HL-60 (cell line): ENCODE measurements around the gene USP14.

Experiments used
- TF ChIP-seq, protein P1 (sequence below): IDR thresholded peaks from one replicate; pipeline ENCODE4 v1.5.1; 2011; ENCODE audit warnings: low read length, control low read depth, inconsistent platforms; ENCODE audit not compliant: insufficient read depth
- TF ChIP-seq, protein P2 (sequence below): IDR thresholded peaks from 2 replicates; pipeline ENCODE4 v1.6.1; 2012; ENCODE audit warnings: low read depth; ENCODE audit not compliant: insufficient replicate concordance

DNA sequence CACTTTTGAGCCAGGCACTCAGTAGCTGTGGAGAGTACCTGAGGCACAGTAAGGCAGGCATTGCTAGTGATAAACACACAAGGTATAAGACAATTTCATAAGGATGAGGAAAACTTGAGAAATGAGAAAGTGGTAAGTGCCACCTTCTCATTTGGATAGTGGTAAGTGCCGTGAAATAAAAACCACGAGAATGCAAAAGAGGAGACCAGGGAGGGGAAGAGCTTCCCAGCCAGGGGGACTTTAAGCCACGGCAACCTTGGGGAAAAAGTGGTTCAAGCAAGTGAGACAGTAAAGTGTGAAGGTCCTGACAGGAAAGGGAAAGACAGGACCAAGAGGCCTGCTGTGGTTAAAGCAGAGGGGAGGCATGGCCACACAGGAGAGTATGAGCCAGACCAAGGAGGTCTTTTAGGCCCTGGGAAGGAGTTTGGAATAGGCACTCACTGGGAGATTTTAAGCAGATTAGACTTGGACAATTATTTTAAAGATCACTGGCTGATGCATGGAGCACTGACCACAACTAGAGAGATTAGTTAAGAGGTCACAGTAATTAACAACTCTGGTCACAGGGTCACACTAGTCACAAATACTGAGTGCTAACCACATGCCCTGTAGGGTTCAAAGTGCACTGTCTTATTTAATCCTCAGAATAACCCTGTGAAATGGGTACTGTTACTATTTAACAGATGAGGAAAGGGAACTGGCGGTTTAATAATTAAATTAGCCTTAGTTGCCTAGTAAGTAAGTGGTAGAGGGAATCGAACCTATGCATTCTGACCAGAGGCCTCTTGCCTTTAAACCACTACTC lies 59.4 kb downstream of the USP14 start:
- TF ChIP-seq, protein P1, sequence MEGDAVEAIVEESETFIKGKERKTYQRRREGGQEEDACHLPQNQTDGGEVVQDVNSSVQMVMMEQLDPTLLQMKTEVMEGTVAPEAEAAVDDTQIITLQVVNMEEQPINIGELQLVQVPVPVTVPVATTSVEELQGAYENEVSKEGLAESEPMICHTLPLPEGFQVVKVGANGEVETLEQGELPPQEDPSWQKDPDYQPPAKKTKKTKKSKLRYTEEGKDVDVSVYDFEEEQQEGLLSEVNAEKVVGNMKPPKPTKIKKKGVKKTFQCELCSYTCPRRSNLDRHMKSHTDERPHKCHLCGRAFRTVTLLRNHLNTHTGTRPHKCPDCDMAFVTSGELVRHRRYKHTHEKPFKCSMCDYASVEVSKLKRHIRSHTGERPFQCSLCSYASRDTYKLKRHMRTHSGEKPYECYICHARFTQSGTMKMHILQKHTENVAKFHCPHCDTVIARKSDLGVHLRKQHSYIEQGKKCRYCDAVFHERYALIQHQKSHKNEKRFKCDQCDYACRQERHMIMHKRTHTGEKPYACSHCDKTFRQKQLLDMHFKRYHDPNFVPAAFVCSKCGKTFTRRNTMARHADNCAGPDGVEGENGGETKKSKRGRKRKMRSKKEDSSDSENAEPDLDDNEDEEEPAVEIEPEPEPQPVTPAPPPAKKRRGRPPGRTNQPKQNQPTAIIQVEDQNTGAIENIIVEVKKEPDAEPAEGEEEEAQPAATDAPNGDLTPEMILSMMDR: no peak
- TF ChIP-seq, protein P2, sequence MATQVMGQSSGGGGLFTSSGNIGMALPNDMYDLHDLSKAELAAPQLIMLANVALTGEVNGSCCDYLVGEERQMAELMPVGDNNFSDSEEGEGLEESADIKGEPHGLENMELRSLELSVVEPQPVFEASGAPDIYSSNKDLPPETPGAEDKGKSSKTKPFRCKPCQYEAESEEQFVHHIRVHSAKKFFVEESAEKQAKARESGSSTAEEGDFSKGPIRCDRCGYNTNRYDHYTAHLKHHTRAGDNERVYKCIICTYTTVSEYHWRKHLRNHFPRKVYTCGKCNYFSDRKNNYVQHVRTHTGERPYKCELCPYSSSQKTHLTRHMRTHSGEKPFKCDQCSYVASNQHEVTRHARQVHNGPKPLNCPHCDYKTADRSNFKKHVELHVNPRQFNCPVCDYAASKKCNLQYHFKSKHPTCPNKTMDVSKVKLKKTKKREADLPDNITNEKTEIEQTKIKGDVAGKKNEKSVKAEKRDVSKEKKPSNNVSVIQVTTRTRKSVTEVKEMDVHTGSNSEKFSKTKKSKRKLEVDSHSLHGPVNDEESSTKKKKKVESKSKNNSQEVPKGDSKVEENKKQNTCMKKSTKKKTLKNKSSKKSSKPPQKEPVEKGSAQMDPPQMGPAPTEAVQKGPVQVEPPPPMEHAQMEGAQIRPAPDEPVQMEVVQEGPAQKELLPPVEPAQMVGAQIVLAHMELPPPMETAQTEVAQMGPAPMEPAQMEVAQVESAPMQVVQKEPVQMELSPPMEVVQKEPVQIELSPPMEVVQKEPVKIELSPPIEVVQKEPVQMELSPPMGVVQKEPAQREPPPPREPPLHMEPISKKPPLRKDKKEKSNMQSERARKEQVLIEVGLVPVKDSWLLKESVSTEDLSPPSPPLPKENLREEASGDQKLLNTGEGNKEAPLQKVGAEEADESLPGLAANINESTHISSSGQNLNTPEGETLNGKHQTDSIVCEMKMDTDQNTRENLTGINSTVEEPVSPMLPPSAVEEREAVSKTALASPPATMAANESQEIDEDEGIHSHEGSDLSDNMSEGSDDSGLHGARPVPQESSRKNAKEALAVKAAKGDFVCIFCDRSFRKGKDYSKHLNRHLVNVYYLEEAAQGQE: no peak
